Mucosa of stomach (tissue), 1 donor: ENCODE measurements around the gene ERG.

Experiments
- H3K27me3 ChIP-seq: one replicate; pipeline ENCODE4 v1.7.0; 2013; ENCODE audit warnings: mild to moderate bottlenecking, low read length; ENCODE audit not compliant: control insufficient read depth, insufficient read depth
- H3K36me3 ChIP-seq: one replicate; pipeline ENCODE4 v1.7.0; 2013; ENCODE audit warnings: low read length; ENCODE audit not compliant: control insufficient read depth, insufficient read depth
- H3K4me1 ChIP-seq: one replicate; pipeline ENCODE4 v1.7.0; 2013; ENCODE audit warnings: mild to moderate bottlenecking, low read length; ENCODE audit not compliant: control insufficient read depth, insufficient read depth
- H3K4me3 ChIP-seq: one replicate; pipeline ENCODE4 v1.7.0; 2013; ENCODE audit warnings: low read length
- H3K9ac ChIP-seq: one replicate; pipeline ENCODE4 v1.7.0; 2013; ENCODE audit warnings: mild to moderate bottlenecking, low read length, moderate library complexity
- H3K9me3 ChIP-seq: one replicate; pipeline ENCODE4 v1.7.0; 2013; ENCODE audit warnings: mild to moderate bottlenecking, low read length, moderate library complexity; ENCODE audit not compliant: control insufficient read depth
- donor health status: Pancreatic carcinoma.

Gene ERG

DNA sequence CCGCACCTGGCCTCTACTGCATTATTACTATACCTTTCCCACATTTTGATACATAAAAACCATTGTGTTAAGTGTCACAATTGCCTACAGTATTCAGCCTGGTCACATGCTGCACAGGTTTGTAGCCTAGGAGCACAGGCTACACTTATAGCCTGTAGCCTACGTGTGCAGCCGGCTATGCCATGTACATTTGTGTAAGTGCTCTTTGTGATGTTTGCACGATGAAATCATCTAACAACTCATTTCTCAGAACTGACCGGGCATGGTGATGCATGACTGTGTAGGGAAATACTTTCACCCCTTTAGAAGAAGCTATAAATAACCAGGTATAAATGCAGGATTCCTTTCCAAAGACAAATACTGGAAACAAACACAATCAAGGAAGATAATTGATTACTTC is 12.1 kb downstream of the ERG start:
- no peak overlapping the region for H3K4me3 ChIP-seq
- H3K27me3 ChIP-seq = no peaks in the 10 kb centered on the region
- no peaks in the 10 kb centered on the region for H3K36me3 ChIP-seq
- H3K4me1 ChIP-seq = peaks cover 34% of the 10 kb centered on the region
- no peak overlapping the region for H3K9ac ChIP-seq
- no peaks in the 10 kb centered on the region for H3K9me3 ChIP-seq

DNA sequence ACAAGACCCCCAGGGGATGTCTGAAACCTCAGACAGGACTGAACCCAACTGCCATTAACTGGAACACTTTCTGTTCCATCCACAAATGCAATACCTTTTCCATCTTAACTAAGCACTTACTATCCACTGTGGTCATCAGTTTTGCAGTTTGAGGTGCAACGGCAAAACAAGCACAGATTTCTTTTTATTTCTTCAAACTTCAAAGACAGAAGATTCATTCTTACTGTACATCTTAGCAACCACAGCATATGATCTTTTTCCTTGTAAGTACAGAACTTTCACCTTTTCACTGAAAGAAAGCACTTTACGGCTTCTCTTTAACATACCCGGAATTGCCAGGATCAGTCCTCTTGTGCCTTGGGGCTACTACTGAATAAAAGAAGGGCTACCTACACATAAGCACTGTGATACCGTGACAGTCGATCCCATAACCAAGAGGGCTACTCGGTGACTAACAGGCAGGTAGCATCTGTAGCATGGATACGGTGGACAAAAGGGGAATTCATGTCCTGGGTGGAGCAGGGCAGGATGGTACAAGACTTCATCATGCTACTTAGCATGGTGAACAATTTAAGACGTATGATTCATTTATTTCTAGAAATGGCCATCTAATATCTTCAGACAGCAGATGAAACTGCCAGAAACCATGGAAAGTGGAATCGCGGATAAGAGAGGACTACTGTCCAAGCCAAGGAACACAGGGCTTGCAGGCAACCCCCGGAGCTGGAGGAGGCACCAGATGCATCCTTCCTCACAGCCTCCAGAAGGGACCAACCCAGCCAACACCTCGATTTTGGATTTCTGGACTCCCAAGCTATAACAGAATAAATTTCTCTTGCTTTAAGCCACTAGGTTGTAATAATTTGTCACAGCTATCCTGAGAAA is 18.4 kb downstream of the ERG start:
- Histone ChIP-seq H3K9ac (no peak overlapping the region), H3K27me3 (peaks cover 14% of the 10 kb centered on the region), H3K4me1 (no peaks in the 10 kb centered on the region), H3K4me3 (no peak overlapping the region), H3K9me3 (no peaks in the 10 kb centered on the region), H3K36me3 (no peaks in the 10 kb centered on the region)

DNA sequence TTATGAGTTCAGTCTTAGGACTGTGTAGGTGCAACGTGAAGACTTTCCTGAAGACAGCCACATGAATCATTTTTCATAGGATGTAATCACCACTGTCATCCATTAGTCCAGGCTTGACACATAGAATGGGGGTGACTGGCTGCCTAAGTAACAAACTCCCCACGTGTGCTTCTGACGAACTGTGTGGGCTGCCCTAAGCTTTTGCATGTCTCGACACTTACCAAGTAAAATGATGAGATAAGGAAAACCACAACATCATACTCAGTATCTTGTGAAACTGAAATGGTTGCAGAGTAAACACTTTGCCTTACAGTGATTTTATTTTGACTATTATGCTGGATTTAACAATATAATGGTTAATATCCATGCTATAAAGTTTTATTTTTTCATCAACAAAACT is 19.5 kb downstream of the ERG start:
- no peaks in the 10 kb centered on the region for H3K36me3 ChIP-seq
- no peak overlapping the region for H3K4me3 ChIP-seq
- H3K9me3 ChIP-seq = no peaks in the 10 kb centered on the region
- H3K4me1 ChIP-seq = no peaks in the 10 kb centered on the region
- H3K9ac ChIP-seq = no peak overlapping the region
- peaks cover 14% of the 10 kb centered on the region for H3K27me3 ChIP-seq

DNA sequence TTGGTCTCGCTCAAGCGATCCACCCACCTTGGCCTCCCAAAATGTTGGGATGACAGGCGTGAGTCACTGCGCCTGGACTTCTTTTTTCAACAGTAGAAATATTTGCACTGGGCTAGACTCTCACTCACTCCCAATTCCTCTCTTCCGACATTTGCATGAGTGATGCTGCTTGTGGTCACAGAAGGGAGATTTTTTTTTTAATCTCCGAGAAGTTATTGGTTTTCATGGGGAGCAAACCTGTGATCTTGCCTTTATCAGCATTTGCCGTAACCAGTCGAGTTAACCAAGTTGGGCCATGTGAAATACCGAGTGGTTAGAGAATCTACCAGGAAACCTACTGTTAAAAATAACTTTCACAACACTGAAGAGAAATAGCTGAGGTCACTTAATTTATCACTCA is 21.1 kb downstream of the ERG start:
- Histone ChIP-seq H3K36me3 (no peaks in the 10 kb centered on the region), H3K9ac (no peak overlapping the region), H3K9me3 (no peaks in the 10 kb centered on the region), H3K4me1 (no peaks in the 10 kb centered on the region), H3K27me3 (peaks cover 14% of the 10 kb centered on the region), H3K4me3 (no peak overlapping the region)

DNA sequence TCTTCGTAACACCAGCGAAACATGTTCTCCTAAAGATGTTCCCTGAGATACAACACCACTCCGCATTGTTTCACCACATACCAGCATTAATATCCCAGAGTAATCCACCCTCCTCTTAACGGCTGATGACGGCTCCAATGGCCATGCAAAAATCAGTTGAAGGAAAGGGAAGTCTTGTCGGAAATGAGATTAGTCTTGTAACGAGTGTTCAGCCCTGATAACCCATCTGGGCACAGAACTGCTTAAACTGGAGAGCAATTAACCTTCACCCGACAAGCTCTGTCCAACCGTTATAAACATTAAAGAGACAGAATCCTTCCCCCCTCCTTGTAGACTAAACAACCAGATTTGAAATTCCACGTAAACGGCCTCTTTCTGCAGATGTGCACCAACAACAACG is 21.9 kb downstream of the ERG start:
- no peaks in the 10 kb centered on the region for H3K36me3 ChIP-seq
- no peaks in the 10 kb centered on the region for H3K4me1 ChIP-seq
- peaks cover 14% of the 10 kb centered on the region for H3K27me3 ChIP-seq
- no peak overlapping the region for H3K9ac ChIP-seq
- no peaks in the 10 kb centered on the region for H3K9me3 ChIP-seq
- no peak overlapping the region for H3K4me3 ChIP-seq

DNA sequence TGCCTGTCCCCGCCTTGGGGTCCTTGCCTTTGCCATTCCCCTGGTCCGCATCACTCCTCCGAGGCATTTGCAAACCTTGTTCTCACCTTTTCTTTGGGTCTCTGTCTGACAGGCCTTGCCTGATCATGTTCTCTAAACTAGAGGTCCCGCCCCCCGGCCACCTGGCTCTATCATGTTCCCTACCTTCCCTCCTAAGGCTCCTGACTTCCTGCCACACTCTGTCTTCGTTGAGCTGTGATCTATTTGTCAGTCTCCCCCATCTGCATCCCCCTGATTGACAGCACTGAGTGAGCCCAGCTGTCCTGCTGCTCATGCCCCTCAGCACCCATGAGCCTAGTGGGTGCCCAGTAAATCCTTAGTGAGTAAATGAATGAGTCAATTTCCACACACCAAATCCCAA is 22.8 kb downstream of the ERG start:
- no peaks in the 10 kb centered on the region for H3K36me3 ChIP-seq
- H3K9ac ChIP-seq = no peak overlapping the region
- H3K27me3 ChIP-seq = peaks cover 14% of the 10 kb centered on the region
- no peaks in the 10 kb centered on the region for H3K4me1 ChIP-seq
- H3K4me3 ChIP-seq = no peak overlapping the region
- H3K9me3 ChIP-seq = no peaks in the 10 kb centered on the region

DNA sequence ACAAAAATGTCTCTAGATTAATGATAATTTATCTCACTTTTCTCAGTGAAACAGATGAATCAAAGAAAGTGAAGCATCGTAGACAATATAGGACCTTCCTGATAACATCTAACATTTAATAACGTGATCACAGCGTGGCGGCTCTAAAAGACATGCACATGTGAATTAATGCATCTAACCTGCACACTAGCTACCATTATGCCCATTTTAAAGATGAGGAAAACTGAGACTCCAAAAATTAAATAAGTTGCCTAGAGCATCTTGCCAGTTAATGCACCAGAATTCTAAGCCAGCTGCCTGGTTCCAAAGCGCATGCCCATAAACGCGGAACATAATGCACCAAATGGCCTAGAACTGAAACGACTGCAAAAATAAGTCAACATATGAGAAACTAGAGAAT is 23.5 kb downstream of the ERG start:
- H3K36me3 ChIP-seq = no peaks in the 10 kb centered on the region
- H3K4me1 ChIP-seq = no peaks in the 10 kb centered on the region
- peaks cover 11% of the 10 kb centered on the region for H3K27me3 ChIP-seq
- H3K4me3 ChIP-seq = no peak overlapping the region
- no peaks in the 10 kb centered on the region for H3K9me3 ChIP-seq
- no peak overlapping the region for H3K9ac ChIP-seq

DNA sequence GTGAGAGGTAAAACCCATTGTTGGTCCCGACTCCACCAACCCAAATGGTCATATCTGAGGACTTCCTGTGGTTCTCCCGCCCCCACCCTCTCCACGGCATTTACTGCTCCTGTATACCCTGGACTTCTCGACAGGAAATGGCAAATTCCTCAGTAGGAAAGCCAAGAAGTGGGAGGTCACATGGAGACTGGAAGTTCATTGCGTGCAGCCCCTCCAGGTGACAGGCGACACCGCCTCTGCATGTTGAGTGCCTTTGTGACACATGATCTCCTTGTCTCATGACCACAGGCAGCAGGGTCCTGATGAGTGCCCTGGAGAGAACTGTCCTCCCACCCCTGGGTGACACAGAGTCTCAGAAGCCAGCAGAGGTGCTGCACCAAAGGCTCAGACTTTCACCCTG is 24.2 kb downstream of the ERG start:
- Histone ChIP-seq H3K4me3 (no peak overlapping the region), H3K36me3 (no peaks in the 10 kb centered on the region), H3K9me3 (no peaks in the 10 kb centered on the region), H3K9ac (no peak overlapping the region), H3K4me1 (no peaks in the 10 kb centered on the region), H3K27me3 (peaks cover 8% of the 10 kb centered on the region)

DNA sequence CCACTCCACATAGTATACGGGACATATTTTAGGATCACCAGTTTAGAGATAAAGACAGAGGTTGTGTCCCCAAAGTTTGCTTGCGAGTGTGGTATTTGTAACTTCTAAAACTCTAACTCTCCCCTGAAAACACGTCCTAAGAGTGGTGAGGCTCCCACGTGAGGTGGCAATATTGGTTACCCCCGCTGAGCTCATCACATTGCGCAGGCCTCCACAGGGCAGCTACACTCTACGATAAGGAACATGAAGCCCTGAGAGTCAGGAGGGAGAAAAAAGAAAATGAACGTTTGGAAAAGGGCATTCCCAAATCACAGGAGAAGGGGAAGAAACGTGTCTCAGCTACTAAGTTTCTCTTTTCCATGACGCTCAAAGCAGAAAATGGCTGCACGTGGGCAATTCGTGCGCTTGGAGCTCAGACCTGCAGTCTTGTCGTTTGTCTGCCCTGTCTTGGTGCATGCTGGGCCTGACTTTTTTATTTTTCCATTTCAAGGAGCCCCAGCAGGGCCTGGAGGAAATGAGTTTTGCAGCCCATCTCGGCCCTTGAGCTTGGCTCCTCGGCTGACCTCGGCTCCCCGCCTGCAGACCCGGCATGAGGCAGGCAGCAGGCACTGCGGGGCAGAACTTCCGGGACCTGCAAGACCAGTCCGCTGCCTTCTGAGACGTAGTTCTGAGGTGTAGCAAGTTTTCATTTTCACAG is 25.7 kb downstream of the ERG start:
- Histone ChIP-seq H3K9ac (no peak overlapping the region), H3K4me1 (no peaks in the 10 kb centered on the region), H3K36me3 (no peaks in the 10 kb centered on the region), H3K27me3 (peaks cover 8% of the 10 kb centered on the region), H3K4me3 (no peak overlapping the region), H3K9me3 (no peaks in the 10 kb centered on the region)

DNA sequence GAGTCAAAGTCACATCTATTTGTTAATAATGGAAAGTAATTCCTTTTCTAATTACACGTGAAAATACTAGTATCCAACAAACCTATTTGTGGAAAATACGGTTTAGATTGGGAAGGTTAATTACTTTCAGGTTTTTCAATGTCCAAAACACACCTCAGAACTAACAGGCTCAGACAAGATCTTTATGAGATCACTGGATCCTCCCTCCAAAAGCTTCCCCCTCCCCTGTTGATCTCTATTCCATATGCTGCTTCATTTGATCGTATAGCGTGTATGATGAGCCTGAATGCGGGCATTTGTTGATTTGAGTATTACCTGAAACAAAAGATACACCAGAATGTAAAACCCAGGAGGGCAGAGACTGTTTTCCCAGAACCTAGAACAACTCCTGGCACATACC is 26.5 kb downstream of the ERG start:
- Histone ChIP-seq H3K4me3 (no peak overlapping the region), H3K9me3 (no peaks in the 10 kb centered on the region), H3K36me3 (no peaks in the 10 kb centered on the region), H3K27me3 (peaks cover 8% of the 10 kb centered on the region), H3K9ac (no peak overlapping the region), H3K4me1 (no peaks in the 10 kb centered on the region)

DNA sequence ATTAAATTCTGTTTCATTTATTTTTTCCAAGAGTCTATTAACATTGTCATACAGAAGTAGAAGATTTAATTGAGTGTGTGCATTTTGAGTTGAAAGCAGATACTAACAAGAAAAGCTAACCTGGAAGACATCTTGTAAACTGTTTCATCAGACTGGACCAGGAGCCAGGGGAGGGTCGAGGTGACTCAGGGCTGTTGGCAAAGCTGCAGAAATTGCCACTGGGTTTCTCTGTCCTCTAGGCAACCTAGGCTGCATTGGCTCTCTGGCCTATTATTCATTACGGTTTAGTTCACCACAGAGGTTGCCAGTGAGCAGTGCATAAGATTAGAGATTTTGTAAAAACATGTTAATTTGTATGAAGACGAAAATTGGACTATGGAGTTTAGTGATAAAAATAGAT is 27.5 kb downstream of the ERG start:
- Histone ChIP-seq H3K4me3 (no peak overlapping the region), H3K27me3 (peaks cover 8% of the 10 kb centered on the region), H3K9me3 (no peaks in the 10 kb centered on the region), H3K4me1 (no peaks in the 10 kb centered on the region), H3K36me3 (no peaks in the 10 kb centered on the region), H3K9ac (no peak overlapping the region)

DNA sequence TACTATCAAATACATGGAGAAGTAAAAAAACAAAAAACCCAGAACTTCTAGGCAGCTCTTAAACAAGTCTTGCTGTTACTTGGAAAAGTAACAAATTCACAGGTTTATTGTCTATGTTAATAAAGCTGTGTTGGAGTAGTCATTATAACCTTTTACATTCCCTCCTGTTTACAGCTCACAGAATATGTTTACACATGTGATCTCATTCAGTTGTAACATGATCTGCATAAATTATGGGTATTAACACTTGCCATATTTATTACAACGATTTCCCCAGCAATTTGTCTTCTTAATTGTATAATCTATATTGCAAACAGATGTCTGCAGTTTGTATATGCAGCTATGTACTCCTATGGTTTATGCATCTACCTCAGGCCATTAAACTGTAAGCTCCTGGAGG is 28.6 kb downstream of the ERG start:
- no peaks in the 10 kb centered on the region for H3K36me3 ChIP-seq
- H3K27me3 ChIP-seq = no peaks in the 10 kb centered on the region
- H3K4me3 ChIP-seq = no peak overlapping the region
- H3K4me1 ChIP-seq = no peaks in the 10 kb centered on the region
- H3K9me3 ChIP-seq = no peaks in the 10 kb centered on the region
- H3K9ac ChIP-seq = no peak overlapping the region
